Midbrain (tissue), 1 donor: ENCODE results near the gene STEAP4.
"Not testable (repeated sequence)": the region's sequence is repeated elsewhere in the genome, so short reads cannot be mapped to it uniquely, and the experiment has no call there.

Experiments
- DNase-seq: peaks from one replicate; lab custom pipeline; 2025; lab: John Stamatoyannopoulos, UW

The STEAP4 gene

GRCh38 chr7:88268051-88268450 is 38.6 kb downstream of the STEAP4 start:
- DNase-seq = no peak

GRCh38 chr7:88267421-88267820 is 39.3 kb downstream of the STEAP4 start:
- no peak for DNase-seq

- DNase-seq = not testable (repeated sequence)
Observed at GRCh38 chr7:88264987-88265386, 41.7 kb downstream of the STEAP4 start.

- DNase-seq = no peak
Observed at GRCh38 chr7:88262562-88262961, 44.1 kb downstream of the STEAP4 start.

GRCh38 chr7:88260719-88261118 is 46.0 kb downstream of the STEAP4 start:
- no peak for DNase-seq

GRCh38 chr7:88259656-88260380 is 46.9 kb downstream of the STEAP4 start:
- DNase-seq = no peak

GRCh38 chr7:88258296-88258695 is 48.4 kb downstream of the STEAP4 start:
- DNase-seq = not testable (repeated sequence)

GRCh38 chr7:88256906-88257305 is 49.8 kb downstream of the STEAP4 start:
- DNase-seq = no peak

- no peak for DNase-seq
Observed at GRCh38 chr7:88254721-88255424, 51.8 kb downstream of the STEAP4 start.

GRCh38 chr7:88253640-88254039 is 53.1 kb downstream of the STEAP4 start:
- no peak for DNase-seq

GRCh38 chr7:88244258-88244657 is 62.4 kb downstream of the STEAP4 start:
- no peak for DNase-seq

GRCh38 chr7:88243345-88243909 is 63.3 kb downstream of the STEAP4 start:
- DNase-seq = peak; percentile 40

- DNase-seq = no peak
Observed at GRCh38 chr7:88239852-88240251, 66.8 kb downstream of the STEAP4 start.

GRCh38 chr7:88233828-88234227 is 72.9 kb downstream of the STEAP4 start:
- no peak for DNase-seq

GRCh38 chr7:88230646-88231045 is 76.0 kb downstream of the STEAP4 start:
- DNase-seq = no peak

- no peak for DNase-seq
Observed at GRCh38 chr7:88229302-88229995, 77.2 kb downstream of the STEAP4 start.

GRCh38 chr7:88226886-88227516 is 79.7 kb downstream of the STEAP4 start:
- DNase-seq = no peak

- DNase-seq = no peak
Observed at GRCh38 chr7:88226201-88226600, 80.5 kb downstream of the STEAP4 start.

- DNase-seq = no peak
Observed at GRCh38 chr7:88224601-88225275, 82.0 kb downstream of the STEAP4 start.

- no peak for DNase-seq
Observed at GRCh38 chr7:88223265-88223664, 83.4 kb downstream of the STEAP4 start.
